ENCODE results near the gene SNTB2. TPM values are rescaled to one million over a fixed set of nuclear protein-coding genes. Genes with fewer than 3 reads are reported as not detected.
A peak's percentile ranks its signal among the peaks of the same experiment; 100 is the strongest.
"Not testable (repeated sequence)": the region's sequence is repeated elsewhere in the genome, so short reads cannot be mapped to it uniquely, and the experiment has no call there.

The SNTB2 gene
- total RNA-seq = 13.0 TPM
- long read RNA-seq, full-length matches to known transcripts = 21 of 27 reads
- long read RNA-seq, partial matches to known transcripts = 0 of 27 reads
- long read RNA-seq, other reads (novel, unspliced or antisense) = 6 of 27 reads

GRCh38 chr16:69186642-69187445 lies at the start of gene SNTB2:
SNTB2 (plus strand) TSS chr16:69187164; CDS start chr16:69187167, 3 bp downstream.
- intact Hi-C loops (cut with DNase I) = no loop called here
- DNase-seq (ENCODE audit: low spot score) = peak; percentile 97

GRCh38 chr16:69138608-69139007 lies 48.4 kb upstream of the SNTB2 start:
- intact Hi-C loops (cut with DNase I) = no loop called here
- DNase-seq (ENCODE audit: low spot score) = no peak

- intact Hi-C loops (cut with DNase I); DNase-seq (ENCODE audit: low spot score): not testable (repeated sequence)
Measured at GRCh38 chr16:69139464-69139863, 47.5 kb upstream of the SNTB2 start.

GRCh38 chr16:69141014-69141413 lies 46.0 kb upstream of the SNTB2 start:
- DNase-seq (ENCODE audit: low spot score) = no peak
- intact Hi-C loops (cut with DNase I) = no loop called here

GRCh38 chr16:69141936-69142335 lies 45.0 kb upstream of the SNTB2 start:
- intact Hi-C loops (cut with DNase I) = no loop called here
- DNase-seq (ENCODE audit: low spot score) = no peak

- intact Hi-C loops (cut with DNase I) = no loop called here
- DNase-seq (ENCODE audit: low spot score) = no peak
Measured at GRCh38 chr16:69143116-69143515, 43.8 kb upstream of the SNTB2 start.

GRCh38 chr16:69145658-69146057 lies 41.3 kb upstream of the SNTB2 start:
- DNase-seq (ENCODE audit: low spot score) = no peak
- intact Hi-C loops (cut with DNase I) = no loop called here

- DNase-seq (ENCODE audit: low spot score) = not testable (repeated sequence)
- intact Hi-C loops (cut with DNase I) = loop anchor here (1.0 kb wide), 1 partner anchor 138 kb away; no protein-coding TSS in a partner anchor
Measured at GRCh38 chr16:69149621-69150020, 37.3 kb upstream of the SNTB2 start.

GRCh38 chr16:69150146-69150865 lies 36.7 kb upstream of the SNTB2 start:
- DNase-seq (ENCODE audit: low spot score) = no peak
- intact Hi-C loops (cut with DNase I) = loop anchor here (1.0 kb wide), 1 partner anchor 137 kb away; no protein-coding TSS in a partner anchor

GRCh38 chr16:69157196-69157595 lies 29.8 kb upstream of the SNTB2 start:
- intact Hi-C loops (cut with DNase I) = no loop called here
- DNase-seq (ENCODE audit: low spot score) = no peak

GRCh38 chr16:69160192-69160591 lies 26.8 kb upstream of the SNTB2 start:
- DNase-seq (ENCODE audit: low spot score) = no peak
- intact Hi-C loops (cut with DNase I) = no loop called here

- DNase-seq (ENCODE audit: low spot score) = no peak
- intact Hi-C loops (cut with DNase I) = no loop called here
Measured at GRCh38 chr16:69165584-69165983, 21.4 kb upstream of the SNTB2 start.

- no peak for DNase-seq (ENCODE audit: low spot score)
- intact Hi-C loops (cut with DNase I) = no loop called here
Measured at GRCh38 chr16:69166221-69166833, 20.6 kb upstream of the SNTB2 start.

- DNase-seq (ENCODE audit: low spot score) = no peak
- intact Hi-C loops (cut with DNase I) = no loop called here
Measured at GRCh38 chr16:69166946-69167930, 19.7 kb upstream of the SNTB2 start.

- intact Hi-C loops (cut with DNase I) = no loop called here
Measured at GRCh38 chr16:69169051-69169450, 17.9 kb upstream of the SNTB2 start.

GRCh38 chr16:69169607-69170352 lies 17.2 kb upstream of the SNTB2 start:
- DNase-seq (ENCODE audit: low spot score) = no peak
- intact Hi-C loops (cut with DNase I) = no loop called here

More at GRCh38 chr16:69169051-69169450, 17.9 kb upstream of the SNTB2 start:
- DNase-seq (ENCODE audit: low spot score) = no peak

- DNase-seq (ENCODE audit: low spot score) = no peak
- intact Hi-C loops (cut with DNase I) = no loop called here
Measured at GRCh38 chr16:69171325-69172084, 15.5 kb upstream of the SNTB2 start.
